Tongue (tissue), 2 donors: Measurements from ENCODE around the gene SOX8. TPM values are rescaled to one million over a fixed set of nuclear protein-coding genes. Genes with fewer than 3 reads are reported as not detected.
A peak's percentile ranks its signal among the peaks of the same experiment; 100 is the strongest.
"Not testable (repeated sequence)": the region's sequence is repeated elsewhere in the genome, so short reads cannot be mapped to it uniquely, and the experiment has no call there.

Source experiments
- DNase-seq: peaks from one replicate; pipeline ENCODE4 v3.0.0-alpha.2; 2015
- total RNA-seq: library from RNA; depleted of rRNA; stranded (reverse); fragments of >200 nt; gene quantifications from one replicate; pipeline ENCODE4 v1.2.3, GENCODE V29; 2014

Gene SOX8
- total RNA-seq: 55.6 TPM

DNA sequence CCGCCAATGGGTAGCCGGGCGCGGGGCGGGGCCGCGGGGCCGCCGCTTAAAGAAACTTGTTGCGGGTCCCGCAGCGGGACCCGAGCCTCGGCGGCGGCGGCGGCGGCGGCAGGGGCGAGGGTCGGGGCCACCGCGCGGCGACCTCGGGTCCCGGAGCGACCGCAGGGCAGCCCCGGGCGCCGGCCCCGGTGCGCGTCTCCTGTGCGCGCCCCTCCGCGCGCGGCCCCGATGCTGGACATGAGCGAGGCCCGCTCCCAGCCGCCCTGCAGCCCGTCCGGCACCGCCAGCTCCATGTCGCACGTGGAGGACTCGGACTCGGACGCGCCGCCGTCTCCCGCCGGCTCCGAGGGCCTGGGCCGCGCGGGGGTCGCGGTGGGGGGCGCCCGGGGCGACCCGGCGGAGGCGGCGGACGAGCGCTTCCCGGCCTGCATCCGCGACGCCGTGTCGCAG, at the start of gene SOX8:
Gene SOX8, plus strand, starts transcription at position 76 of the 450 bp plus-strand sequence. Its CDS starts 153 bp downstream, at position 229.
- DNase-seq: no peak

DNA sequence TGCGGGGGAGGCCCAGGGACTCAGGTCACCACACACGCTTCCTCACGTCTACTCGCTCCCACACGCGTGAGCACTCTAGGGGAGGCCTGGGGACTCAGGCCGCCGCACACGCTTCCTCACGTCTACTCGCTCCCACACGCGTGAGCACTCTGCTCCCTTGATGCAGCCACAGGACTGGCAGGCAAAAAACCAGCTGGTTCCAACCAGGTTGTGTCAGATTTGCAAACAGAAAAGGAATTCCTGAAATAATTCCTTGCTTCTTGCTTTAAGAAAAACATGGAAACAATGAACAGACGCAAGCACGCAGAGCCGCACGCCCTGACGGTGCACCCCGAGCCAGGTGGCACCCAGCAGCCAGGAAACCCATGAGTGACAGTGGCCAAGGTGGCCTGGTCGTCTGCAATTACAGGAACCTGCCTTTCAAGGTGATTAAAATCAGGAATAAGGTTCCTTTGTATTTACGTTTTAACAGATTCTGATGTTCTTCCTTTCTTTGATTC, 48.7 kb upstream of the SOX8 start:
- no peak for DNase-seq

DNA sequence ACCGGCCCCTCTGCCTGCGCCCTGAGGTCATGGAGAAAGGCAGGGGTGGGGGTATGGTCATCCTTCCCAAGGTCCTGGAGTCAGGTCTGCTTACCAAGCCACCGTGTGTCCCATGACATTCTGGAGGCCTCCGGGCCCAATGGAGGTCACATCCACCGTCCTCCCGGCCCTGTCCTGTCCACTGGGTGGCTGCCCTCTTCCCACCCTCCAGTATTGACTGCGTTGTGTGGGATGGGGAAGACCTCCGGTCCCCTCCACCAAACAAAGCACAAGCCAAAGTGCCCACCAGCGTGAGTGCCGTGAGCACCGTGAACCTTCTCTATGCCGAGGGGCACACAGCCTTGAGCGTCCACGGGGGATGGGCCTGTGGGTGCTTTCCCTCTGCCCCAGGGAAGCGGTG, 48.0 kb upstream of the SOX8 start:
- no peak for DNase-seq

DNA sequence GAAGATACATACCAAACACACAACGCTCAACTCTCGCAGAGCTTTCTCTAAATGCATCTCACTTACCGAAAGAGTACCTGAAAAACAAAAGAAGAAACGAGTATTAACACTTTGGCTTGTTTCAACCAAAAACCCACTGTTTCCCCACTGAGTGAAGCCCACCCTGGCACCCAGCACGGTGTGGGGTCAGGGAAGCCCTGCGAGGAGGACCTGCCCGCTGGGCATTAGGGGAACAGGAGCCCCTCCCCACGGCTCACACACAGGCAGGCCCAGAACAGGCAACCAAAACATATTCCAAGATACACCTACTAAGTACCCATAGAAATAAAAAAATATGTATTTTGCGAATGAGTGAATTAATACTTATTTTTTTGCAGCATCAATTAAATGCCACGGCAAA, 47.4 kb upstream of the SOX8 start:
- no peak for DNase-seq

DNA sequence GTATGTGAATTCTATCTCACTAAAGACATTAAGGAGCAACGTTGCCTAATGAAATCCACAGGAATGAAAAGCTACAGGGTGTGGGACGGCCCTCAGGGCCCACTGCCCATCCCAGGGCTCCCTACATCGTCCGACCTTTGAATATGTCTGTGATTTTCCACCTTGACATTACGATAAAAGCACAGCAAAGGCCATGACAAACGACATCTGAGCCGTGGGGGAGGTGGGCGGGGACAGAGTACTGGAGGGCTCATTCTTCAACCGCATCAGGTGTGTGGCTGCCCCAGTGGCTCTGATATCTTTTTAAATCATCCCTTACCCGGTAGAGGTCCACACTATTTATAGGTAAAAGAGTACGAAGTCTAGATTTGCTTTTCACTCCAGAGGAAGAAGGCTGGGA, 45.9 kb upstream of the SOX8 start:
- DNase-seq: no peak

DNA sequence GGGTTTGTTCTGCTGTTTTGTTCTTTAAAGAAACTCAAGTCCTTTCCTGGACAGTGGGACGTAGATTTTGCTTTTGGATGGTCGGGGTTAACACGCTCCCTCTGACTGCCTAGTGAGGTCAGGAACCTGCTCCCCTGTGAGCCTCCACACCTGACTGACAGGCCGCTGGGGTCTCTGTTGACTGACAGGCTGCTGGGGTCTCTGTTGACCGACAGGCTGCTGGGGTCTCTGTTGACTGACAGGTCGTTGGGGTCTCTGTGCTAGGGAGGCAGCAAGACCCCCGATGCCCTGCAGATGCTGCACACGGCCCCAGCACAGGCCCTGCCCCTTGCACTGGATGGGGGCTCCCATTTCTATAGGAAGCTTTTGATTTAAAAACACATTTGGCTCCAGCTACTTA, 44.3 kb upstream of the SOX8 start:
- no peak for DNase-seq

DNA sequence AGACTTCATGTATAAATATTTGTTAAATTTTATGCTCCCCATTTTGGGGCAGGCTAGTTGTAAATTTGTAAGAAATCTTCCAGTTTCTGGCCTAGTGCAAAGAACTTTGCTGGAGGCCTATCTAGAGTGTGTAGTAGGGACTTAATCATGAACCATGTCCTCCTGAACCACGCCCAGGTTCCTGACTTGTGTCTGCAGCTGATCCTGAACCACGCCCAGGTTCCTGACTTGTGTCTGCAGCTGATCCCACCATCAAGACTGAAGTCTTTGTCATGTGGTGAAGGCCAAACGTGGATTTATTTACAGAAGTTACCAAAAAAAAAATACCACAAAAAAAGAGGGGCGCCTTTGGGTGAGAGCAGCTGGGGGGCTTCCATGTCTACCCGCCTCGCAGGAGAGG, 43.8 kb upstream of the SOX8 start:
- DNase-seq: no peak

DNA sequence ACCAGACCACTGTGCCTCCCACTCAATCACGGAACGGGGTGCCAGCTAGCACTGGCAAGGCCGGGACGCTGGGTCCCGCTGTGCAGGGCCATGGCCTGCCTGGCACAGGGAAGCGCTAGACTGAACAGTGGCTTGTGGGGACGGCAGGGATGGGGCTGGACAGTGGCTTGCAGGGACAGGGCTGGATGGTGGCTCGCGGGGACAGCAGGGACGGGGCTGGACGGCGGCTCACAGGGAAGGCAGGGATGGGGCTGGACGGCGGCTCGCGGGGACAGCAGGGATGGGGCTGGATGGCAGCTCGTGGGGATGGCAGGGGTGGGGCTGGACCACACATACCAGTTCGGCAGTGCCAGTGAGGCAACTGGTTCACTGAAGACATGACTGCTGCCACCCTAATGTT, 43.4 kb upstream of the SOX8 start:
- no peak for DNase-seq

DNA sequence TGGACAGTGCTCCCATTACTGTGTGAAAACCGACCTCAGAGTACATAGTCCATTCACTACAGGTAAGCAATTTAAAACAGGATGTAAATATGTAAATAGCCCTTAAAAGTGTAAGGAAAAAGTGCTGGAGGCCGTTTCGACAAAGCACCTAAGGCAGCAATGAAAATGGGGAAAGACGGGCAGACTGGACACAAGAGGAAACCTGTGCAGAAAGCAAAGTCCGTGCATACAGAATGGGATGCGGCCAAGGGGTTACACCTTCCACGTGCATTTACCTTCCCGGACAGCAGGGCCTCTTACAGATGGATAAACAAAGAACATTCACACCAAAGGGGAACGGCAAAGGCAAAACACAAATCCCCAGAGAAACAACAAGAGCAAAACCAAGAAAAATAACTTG, 42.8 kb upstream of the SOX8 start:
- peak; percentile 42 for DNase-seq

DNA sequence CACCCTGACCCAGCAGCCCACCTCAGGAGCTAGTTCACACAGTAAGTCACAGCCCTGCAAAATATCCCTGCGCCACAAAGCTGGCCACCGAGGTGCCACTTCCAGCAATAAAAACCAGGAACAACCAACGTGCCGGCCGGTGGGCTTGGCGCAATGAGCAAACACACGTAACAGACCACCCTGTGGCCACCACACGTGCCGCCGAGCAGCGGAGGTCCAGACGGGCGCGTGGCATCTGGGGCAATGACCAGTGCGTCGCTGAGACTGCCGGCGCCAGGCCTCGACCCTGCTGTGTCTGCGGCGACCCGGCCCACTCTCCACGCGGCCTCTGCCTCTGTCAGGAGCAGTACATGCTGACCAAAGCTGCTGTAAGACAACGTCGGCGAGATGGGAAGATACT, 42.3 kb upstream of the SOX8 start:
- no peak for DNase-seq

DNA sequence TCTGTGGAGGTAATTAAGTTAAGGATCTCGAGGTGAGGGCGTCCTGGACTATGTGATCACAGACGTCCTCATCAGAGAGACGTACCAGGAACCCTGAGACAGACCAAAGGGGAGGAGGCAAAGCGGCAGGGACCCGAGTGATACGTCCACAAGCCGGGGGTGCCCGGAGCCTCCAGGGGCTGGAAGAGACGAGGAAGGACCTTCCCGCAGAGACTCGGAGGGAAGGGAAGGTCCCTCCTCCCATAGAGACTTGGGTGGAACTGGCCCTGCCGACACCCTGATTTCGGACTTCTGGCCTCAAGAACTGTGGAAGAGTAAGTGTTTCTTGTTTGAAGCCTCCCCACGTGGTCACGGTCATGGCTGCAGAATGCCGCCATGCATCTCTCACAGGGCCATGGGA, 41.6 kb upstream of the SOX8 start:
- DNase-seq: no peak

DNA sequence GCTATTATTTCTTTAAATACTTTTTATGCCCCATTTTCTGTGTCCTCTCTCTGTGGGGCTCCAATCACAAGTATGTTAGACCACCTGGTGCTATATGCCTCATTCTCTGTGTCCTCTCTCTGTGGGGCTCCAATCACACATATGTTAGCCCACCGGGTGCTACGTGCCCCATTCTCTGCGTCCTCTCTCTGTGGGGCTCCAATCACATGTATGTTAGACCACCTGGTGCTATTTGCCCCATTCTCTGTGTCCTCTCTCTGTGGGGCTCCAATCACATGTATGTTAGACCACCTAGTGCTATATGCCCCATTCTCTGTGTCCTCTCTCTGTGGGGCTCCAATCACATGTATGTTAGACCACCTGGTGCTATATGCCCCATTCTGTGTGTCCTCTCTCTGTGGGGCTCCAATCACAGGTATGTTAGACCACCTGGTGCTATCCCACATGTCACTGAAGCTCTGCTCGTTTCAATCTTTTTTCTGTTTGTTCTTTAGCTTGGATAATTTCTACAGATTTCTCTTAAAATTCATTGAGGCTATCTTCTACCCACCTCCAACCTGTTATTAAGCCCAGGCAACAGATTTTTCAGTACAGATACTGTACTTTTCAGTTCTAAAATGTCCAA, 39.0 kb upstream of the SOX8 start:
- no peak for DNase-seq

DNA sequence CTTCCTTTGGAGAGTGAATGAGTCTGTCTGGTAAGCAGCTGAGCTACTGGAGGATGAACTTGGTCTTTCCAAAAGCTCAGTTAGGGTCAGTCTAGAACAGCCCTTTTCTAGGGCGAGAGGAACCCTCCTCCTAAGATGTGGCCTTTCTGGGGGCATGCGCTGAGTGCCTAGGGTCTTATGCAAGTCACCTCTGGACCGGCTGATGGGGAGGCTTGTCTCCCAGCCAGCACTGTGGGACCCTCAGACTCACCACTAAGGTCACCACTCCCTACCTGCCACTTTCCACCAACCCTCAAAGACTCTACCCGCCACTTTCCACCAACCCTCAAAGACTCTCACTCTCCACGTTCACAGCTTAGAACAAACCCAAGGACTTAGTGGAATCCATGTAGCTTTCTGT, 37.6 kb upstream of the SOX8 start:
- no peak for DNase-seq

DNA sequence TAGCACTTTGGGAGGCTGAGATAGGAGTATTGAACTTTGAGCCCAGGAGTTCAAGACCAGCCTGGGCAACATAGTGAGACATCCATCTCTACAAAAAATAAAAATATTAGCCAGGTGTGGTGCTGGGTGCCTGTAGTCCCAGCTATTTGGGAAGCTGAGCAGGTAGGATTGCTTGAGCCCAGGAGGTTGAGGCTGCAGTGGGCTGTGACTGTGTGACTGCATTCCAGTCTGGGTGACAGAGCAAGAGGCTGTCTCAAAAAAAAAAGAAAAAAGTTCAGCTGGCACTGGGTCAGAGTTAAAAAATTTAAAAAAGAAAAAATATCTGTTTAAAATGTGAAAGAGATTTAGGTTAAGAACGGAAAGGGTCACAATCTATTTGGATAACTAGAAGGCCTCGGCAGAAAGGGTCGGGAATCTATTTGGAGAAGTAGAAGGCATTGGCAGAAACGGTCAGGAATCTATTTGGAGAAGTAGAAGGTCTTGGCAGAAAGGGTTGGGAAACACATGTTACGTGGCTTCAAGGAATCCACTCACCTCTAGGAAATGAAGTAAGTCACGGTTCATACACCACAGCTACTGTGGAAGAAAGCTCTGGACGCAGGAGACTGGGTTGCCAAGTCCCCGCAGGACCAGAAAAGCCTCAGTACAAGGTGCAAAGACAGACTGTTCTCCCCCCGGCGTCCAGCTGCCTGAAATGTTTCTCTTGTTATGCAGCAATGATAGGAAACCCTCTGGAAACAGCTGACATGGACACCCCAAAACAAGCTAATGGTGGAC, 36.1 kb upstream of the SOX8 start:
- no peak for DNase-seq

DNA sequence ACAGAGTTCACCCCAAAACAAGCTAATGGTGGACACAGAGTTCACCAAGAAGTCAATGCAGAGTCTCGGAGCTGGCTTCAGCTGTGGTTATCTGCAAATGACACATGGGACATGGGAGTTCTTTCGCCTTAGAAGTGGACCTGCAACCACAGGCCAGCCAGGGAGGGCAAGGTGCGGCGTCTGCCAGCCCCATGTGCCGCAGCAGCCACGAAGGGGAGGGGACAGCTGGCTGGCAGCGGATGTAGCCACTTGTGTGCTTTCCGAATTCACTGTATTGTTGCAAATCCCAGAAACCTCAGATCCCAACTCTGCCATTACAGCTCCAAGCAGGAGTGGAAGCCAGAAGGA, 35.5 kb upstream of the SOX8 start:
- DNase-seq: no peak

DNA sequence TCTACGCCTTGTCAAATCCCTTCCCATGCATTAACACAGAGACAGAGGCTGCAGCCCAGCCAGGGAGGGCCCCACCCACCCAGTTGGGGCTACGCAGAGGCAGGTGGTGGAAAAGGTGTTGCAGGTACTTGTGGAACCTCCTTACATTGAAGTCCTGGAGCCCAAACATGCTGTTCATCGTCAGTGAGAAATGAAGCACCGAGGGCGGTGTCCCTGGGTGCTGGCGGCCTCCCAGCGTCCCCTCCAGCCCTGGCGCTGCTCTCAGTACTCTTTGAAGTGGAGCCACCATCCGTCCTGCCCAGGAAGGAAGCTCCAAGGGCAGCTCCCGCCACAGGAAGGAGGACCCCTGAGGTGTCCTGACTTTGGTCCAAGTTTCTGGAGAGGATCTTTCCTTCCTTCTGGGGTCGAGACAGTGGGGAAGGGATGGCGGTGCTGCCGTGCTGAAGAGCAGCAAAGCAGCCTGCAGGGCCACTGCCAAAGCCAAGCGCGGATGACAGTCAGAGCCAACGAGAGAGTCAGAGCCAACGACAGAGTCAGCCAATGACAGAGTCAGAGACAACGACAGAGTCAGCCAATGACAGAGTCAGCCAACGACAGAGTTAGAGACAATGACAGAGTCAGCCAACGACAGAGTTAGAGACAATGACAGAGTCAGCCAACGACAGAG, 34.2 kb upstream of the SOX8 start:
- no peak for DNase-seq

DNA sequence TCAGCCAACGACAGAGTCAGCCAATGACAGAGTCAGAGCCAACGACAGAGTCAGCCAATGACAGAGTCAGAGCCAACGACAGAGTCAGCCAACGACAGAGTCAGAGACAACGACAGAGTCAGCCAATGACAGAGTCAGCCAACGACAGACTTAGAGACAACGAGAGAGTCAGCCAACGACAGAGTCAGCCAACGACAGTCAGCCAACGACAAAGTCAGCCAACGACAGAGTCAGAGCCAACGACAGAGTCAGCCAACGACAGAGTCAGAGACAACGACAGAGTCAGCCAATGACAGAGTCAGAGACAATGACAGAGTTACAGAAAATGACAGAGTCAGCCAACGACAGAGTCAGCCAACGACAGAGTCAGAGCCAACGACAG, 33.7 kb upstream of the SOX8 start:
- not testable (repeated sequence) for DNase-seq

DNA sequence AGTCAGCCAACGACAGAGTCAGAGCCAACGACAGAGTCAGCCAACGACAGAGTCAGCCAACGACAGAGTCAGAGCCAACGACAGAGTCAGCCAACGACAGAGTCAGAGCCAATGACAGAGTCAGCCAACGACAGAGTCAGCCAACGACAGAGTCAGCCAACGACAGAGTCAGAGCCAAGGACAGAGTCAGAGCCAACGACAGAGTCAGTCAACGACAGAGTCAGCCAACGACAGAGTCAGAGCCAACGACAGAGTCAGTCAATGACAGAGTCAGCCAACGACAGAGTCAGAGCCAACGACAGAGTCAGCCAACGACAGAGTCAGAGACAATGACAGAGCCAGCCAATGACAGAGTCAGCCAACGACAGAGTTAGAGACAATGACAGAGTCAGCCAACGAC, 32.8 kb upstream of the SOX8 start:
- not testable (repeated sequence) for DNase-seq

DNA sequence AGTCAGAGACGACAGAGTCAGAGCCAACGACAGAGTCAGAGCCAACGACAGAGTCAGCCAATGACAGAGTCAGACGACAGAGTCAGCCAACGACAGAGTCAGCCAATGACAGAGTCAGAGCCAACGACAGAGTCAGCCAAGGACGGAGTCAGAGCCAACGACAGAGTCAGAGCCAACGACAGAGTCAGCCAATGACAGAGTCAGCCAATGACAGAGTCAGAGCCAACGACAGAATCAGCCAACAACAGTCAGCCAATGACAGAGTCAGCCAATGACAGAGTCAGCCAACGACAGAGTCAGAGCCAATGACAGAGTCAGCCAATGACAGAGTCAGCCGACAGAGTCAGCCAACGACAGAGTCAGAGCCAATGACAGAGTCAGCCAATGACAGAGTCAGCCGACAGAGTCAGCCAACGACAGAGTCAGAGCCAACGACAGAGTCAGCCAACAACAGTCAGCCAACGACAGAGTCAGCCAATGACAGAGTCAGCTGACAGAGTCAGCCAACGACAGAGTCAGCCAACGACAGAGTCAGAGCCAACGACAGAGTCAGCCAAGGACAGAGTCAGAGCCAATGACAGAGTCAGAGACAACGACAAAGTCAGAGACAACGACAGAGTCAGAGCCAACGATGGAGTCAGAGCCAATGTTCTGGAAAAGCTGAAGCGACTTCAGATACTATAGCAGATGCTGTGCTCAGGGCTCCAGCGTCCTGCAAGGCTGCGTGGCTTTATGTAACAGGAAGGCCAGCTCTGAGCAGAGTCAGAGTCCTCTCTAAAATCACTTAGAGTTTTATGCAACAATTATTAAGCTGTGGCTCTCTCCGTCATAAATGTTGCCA, 30.6 kb upstream of the SOX8 start:
- DNase-seq: peak; percentile 30

DNA sequence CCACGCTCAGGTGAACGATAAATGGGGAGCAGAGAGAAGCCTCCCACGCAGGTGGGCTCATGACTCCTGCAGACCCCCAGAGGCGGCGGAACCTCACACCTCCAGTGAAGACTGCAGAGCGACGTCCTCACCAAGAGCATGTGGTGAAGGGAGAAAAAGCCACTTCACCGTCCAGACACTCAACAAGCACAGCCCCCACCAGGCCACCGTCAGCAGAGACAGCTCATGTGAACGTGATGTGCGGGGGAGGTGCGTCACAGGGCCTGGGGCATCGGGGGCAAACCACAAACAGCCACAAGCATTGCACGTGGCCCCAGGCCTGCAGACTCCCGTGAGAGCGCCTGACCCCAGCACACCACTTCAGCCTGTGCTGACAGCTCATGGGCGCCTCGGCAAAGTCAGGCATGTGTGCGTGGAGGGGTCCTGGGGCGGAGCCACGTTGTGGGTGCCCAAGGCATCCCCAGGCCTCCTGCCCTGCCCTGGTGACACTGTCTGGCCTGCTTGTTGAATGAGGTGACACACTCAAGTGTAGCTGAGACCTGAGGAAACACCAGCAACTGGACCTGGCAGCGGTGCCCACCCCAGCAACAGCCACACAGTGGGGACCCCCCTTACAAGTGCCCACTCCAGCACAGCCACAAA, 29.8 kb upstream of the SOX8 start:
- no peak for DNase-seq

DNA sequence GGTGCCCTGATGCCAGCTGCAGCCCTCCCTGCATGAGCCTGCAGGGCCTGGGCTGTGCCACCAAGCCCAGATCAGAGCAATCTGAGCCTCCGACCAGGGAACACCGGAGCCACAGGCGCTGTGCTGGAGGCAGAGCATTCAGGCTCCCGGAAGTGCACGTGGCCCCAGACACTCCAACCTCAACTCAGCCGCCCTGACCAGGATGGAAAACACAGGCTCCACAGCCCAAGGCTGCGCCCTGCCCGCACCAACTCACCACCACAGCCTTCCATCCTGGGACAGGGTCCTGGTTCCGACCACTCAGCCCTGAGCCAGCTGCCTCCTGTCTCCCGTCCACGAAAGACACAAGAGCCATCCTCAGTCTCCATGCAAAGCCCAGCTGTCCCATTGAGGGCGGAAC, 29.2 kb upstream of the SOX8 start:
- DNase-seq: no peak

DNA sequence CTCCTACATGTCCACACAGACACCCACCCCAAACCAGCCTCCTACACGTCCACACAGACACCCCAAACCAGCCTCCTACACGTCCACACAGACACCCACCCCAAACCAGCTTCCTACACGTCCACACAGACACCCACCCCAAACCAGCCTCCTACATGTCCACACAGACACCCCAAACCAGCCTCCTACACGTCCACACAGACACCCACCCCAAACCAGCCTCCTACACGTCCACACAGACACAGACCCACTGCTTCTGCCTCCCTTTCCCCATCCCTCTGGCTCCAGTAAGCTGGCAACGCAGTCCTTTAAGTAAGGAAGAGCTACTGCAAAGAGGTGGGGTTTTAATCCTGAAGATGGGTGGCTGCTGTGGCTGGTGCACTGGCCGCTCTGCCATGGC, 27.8 kb upstream of the SOX8 start:
- DNase-seq: not testable (repeated sequence)
